Parathyroid adenoma (tissue), 2 donors: ENCODE results near the gene SLC25A22.

Experiments
- H2AFZ ChIP-seq: fragments of 300-600 bp; sonication (generic); one replicate; pipeline ENCODE4 v1.7.0; 2017; ENCODE audit warnings: antibody characterized with exemption, mild to moderate bottlenecking
- H3K27ac ChIP-seq: fragments of 300-600 bp; sonication (generic); one replicate; pipeline ENCODE4 v1.7.0; 2017
- H3K27me3 ChIP-seq: fragments of 300-600 bp; sonication (generic); one replicate; pipeline ENCODE4 v1.7.0; 2017; ENCODE audit warnings: low read length; ENCODE audit not compliant: control insufficient read depth, insufficient read depth
- H3K36me3 ChIP-seq: fragments of 300-600 bp; sonication (generic); one replicate; pipeline ENCODE4 v1.7.0; 2017; ENCODE audit warnings: low read length; ENCODE audit not compliant: control insufficient read depth, insufficient read depth
- H3K4me1 ChIP-seq: fragments of 300-600 bp; sonication (generic); one replicate; pipeline ENCODE4 v1.7.0; 2017; ENCODE audit warnings: control low read depth
- H3K4me2 ChIP-seq: fragments of 300-600 bp; sonication (generic); one replicate; pipeline ENCODE4 v1.7.0; 2017; ENCODE audit warnings: low read length
- H3K4me3 ChIP-seq: fragments of 300-600 bp; sonication (generic); one replicate; pipeline ENCODE4 v1.7.0; 2017; ENCODE audit warnings: low read depth, low read length
- H3K79me2 ChIP-seq: fragments of 300-600 bp; sonication (generic); one replicate; pipeline ENCODE4 v1.7.0; 2017; ENCODE audit warnings: control low read depth
- H3K9ac ChIP-seq: fragments of 300-600 bp; sonication (generic); one replicate; pipeline ENCODE4 v1.7.0; 2017; ENCODE audit warnings: mild to moderate bottlenecking
- H3K9me3 ChIP-seq: fragments of 300-600 bp; sonication (generic); one replicate; pipeline ENCODE4 v1.7.0; 2017; ENCODE audit warnings: low read length; ENCODE audit not compliant: control insufficient read depth
- CTCF ChIP-seq: fragments of 300-600 bp; sonication (generic); IDR thresholded peaks from one replicate; pipeline ENCODE4 v1.7.0; 2017; ENCODE audit warnings: antibody characterized with exemption, mild to moderate bottlenecking
- donor health status: primary hyperparathyroidism.

The SLC25A22 gene

GRCh38 chr11:815675-816432 lies 17.8 kb upstream of the SLC25A22 start:
- H3K4me2 ChIP-seq = no peak overlapping the region
- no peak overlapping the region for H3K4me3 ChIP-seq
- H3K27ac ChIP-seq = no peak overlapping the region
- peaks cover 7% of the 10 kb centered on the region for H3K4me1 ChIP-seq
- no peak overlapping the region for H2AFZ ChIP-seq
- H3K27me3 ChIP-seq = no peaks in the 10 kb centered on the region
- no peak overlapping the region for H3K9ac ChIP-seq
- H3K36me3 ChIP-seq = no peaks in the 10 kb centered on the region
- peaks cover 2% of the 10 kb centered on the region for H3K79me2 ChIP-seq
- TF ChIP-seq CTCF = no peak
- no peaks in the 10 kb centered on the region for H3K9me3 ChIP-seq

GRCh38 chr11:813456-814096 lies 15.5 kb upstream of the SLC25A22 start:
- Histone ChIP-seq H3K4me3 (no peak overlapping the region), H3K79me2 (peaks cover 3% of the 10 kb centered on the region), H3K9ac (no peak overlapping the region), H3K27ac (no peak overlapping the region), H3K36me3 (no peaks in the 10 kb centered on the region), H3K9me3 (no peaks in the 10 kb centered on the region), H2AFZ (no peak overlapping the region), H3K27me3 (no peaks in the 10 kb centered on the region), H3K4me1 (peaks cover 4% of the 10 kb centered on the region), H3K4me2 (no peak overlapping the region)
- no peak for TF ChIP-seq CTCF

DNA sequence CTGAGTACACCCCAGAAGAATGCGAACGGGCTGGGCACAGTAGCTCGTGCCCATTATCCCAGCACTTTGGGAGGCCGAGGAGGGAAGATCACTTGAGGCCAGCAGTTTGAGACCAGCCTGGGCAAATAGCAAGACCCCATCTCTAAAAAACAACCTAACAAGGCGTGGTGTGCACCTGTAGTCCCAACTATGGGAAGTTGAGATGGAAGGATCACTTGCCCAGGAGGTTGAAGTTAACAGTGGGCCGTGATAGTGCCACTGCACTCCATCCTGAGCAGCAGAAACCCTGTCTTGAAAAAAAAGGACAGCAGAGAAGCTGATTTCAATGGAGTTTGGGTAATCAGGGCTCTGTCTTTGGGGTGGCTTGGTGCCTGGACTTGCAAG lies 15.0 kb upstream of the SLC25A22 start:
- H2AFZ ChIP-seq = no peak overlapping the region
- no peak overlapping the region for H3K9ac ChIP-seq
- no peak overlapping the region for H3K4me2 ChIP-seq
- H3K36me3 ChIP-seq = no peaks in the 10 kb centered on the region
- no peak for TF ChIP-seq CTCF
- H3K9me3 ChIP-seq = no peaks in the 10 kb centered on the region
- H3K79me2 ChIP-seq = peaks cover 3% of the 10 kb centered on the region
- no peak overlapping the region for H3K4me3 ChIP-seq
- H3K27me3 ChIP-seq = no peaks in the 10 kb centered on the region
- H3K4me1 ChIP-seq = peaks cover 4% of the 10 kb centered on the region
- no peak overlapping the region for H3K27ac ChIP-seq

GRCh38 chr11:812390-812789 lies 14.3 kb upstream of the SLC25A22 start:
- Histone ChIP-seq H3K4me3 (no peak overlapping the region), H3K9me3 (no peaks in the 10 kb centered on the region), H3K4me1 (peaks cover 4% of the 10 kb centered on the region), H3K4me2 (no peak overlapping the region), H3K27me3 (no peaks in the 10 kb centered on the region), H3K79me2 (peaks cover 3% of the 10 kb centered on the region), H3K27ac (no peak overlapping the region), H2AFZ (no peak overlapping the region), H3K9ac (no peak overlapping the region), H3K36me3 (no peaks in the 10 kb centered on the region)
- TF ChIP-seq CTCF = no peak
